ENCODE results near the gene KRTAP9-3.
"Not testable (repeated sequence)": the region's sequence is repeated elsewhere in the genome, so short reads cannot be mapped to it uniquely, and the experiment has no call there.

The KRTAP9-3 gene

GRCh38 chr17:41249637-41250240 lies 17.5 kb downstream of the KRTAP9-3 start, which contains the start of gene KRTAP9-4:
Gene KRTAP9-4, plus strand, starts transcription at chr17:41249687. Its CDS starts 34 bp downstream, at chr17:41249721.
- H3K36me3 ChIP-seq (ENCODE audit: control insufficient read depth in 1 of 2, insufficient read depth in 2 of 2, low read length in 2 of 2); H3K4me3 ChIP-seq (ENCODE audit: low read depth in 1 of 2, low read length in 2 of 2); H3K27ac ChIP-seq (ENCODE audit: low read depth, low read length); H3K9me3 ChIP-seq (ENCODE audit: control insufficient read depth in 1 of 2, low read length in 2 of 2); H3K27me3 ChIP-seq (ENCODE audit: control insufficient read depth in 1 of 2, insufficient read depth in 2 of 2, low read length in 2 of 2); H3K9ac ChIP-seq (ENCODE audit: low read depth in 1 of 2, low read length in 2 of 2); H3K4me1 ChIP-seq (ENCODE audit: control insufficient read depth in 1 of 2, insufficient read depth in 2 of 2, low read length in 2 of 2): not testable (repeated sequence)

GRCh38 chr17:41251261-41251660 lies 19.0 kb downstream of the KRTAP9-3 start:
- no peaks in the 10 kb centered on the region for H3K4me1 ChIP-seq (ENCODE audit: control insufficient read depth in 1 of 2, insufficient read depth in 2 of 2, low read length in 2 of 2)
- H3K9ac ChIP-seq (ENCODE audit: low read depth in 1 of 2, low read length in 2 of 2): no peak overlapping the region
- H3K9me3 ChIP-seq (ENCODE audit: control insufficient read depth in 1 of 2, low read length in 2 of 2): no peaks in the 10 kb centered on the region
- H3K27me3 ChIP-seq (ENCODE audit: control insufficient read depth in 1 of 2, insufficient read depth in 2 of 2, low read length in 2 of 2): peaks cover 0 to 8% of the 10 kb centered on the region in 2 donors
- no peak overlapping the region for H3K4me3 ChIP-seq (ENCODE audit: low read depth in 1 of 2, low read length in 2 of 2)
- no peak overlapping the region for H3K27ac ChIP-seq (ENCODE audit: low read depth, low read length)
- H3K36me3 ChIP-seq (ENCODE audit: control insufficient read depth in 1 of 2, insufficient read depth in 2 of 2, low read length in 2 of 2): no peaks in the 10 kb centered on the region

- Histone ChIP-seq H3K36me3 (ENCODE audit: control insufficient read depth in 1 of 2, insufficient read depth in 2 of 2, low read length in 2 of 2) (no peaks in the 10 kb centered on the region), H3K9me3 (ENCODE audit: control insufficient read depth in 1 of 2, low read length in 2 of 2) (no peaks in the 10 kb centered on the region), H3K27ac (ENCODE audit: low read depth, low read length) (no peak overlapping the region), H3K27me3 (ENCODE audit: control insufficient read depth in 1 of 2, insufficient read depth in 2 of 2, low read length in 2 of 2) (peaks cover 3 to 13% of the 10 kb centered on the region in 2 donors), H3K4me1 (ENCODE audit: control insufficient read depth in 1 of 2, insufficient read depth in 2 of 2, low read length in 2 of 2) (no peaks in the 10 kb centered on the region), H3K9ac (ENCODE audit: low read depth in 1 of 2, low read length in 2 of 2) (no peak overlapping the region), H3K4me3 (ENCODE audit: low read depth in 1 of 2, low read length in 2 of 2) (no peak overlapping the region)
Measured at GRCh38 chr17:41254861-41255260, 22.6 kb downstream of the KRTAP9-3 start.

- not testable (repeated sequence) for H3K27ac ChIP-seq (ENCODE audit: low read depth, low read length); H3K4me1 ChIP-seq (ENCODE audit: control insufficient read depth in 1 of 2, insufficient read depth in 2 of 2, low read length in 2 of 2); H3K4me3 ChIP-seq (ENCODE audit: low read depth in 1 of 2, low read length in 2 of 2); H3K36me3 ChIP-seq (ENCODE audit: control insufficient read depth in 1 of 2, insufficient read depth in 2 of 2, low read length in 2 of 2); H3K9ac ChIP-seq (ENCODE audit: low read depth in 1 of 2, low read length in 2 of 2); H3K9me3 ChIP-seq (ENCODE audit: control insufficient read depth in 1 of 2, low read length in 2 of 2)
- peaks cover 3 to 13% of the 10 kb centered on the region in 2 donors for H3K27me3 ChIP-seq (ENCODE audit: control insufficient read depth in 1 of 2, insufficient read depth in 2 of 2, low read length in 2 of 2)
Measured at GRCh38 chr17:41255381-41256290, 23.4 kb downstream of the KRTAP9-3 start, which contains the start of gene KRTAP9-9. Gene KRTAP9-9, plus strand, starts transcription at chr17:41255384.

- H3K36me3 ChIP-seq (ENCODE audit: control insufficient read depth in 1 of 2, insufficient read depth in 2 of 2, low read length in 2 of 2): no peaks in the 10 kb centered on the region
- peaks cover 3 to 9% of the 10 kb centered on the region in 2 donors for H3K27me3 ChIP-seq (ENCODE audit: control insufficient read depth in 1 of 2, insufficient read depth in 2 of 2, low read length in 2 of 2)
- no peaks in the 10 kb centered on the region for H3K4me1 ChIP-seq (ENCODE audit: control insufficient read depth in 1 of 2, insufficient read depth in 2 of 2, low read length in 2 of 2)
- no peaks in the 10 kb centered on the region for H3K9me3 ChIP-seq (ENCODE audit: control insufficient read depth in 1 of 2, low read length in 2 of 2)
- H3K4me3 ChIP-seq (ENCODE audit: low read depth in 1 of 2, low read length in 2 of 2): no peak overlapping the region
- no peak overlapping the region for H3K27ac ChIP-seq (ENCODE audit: low read depth, low read length)
- H3K9ac ChIP-seq (ENCODE audit: low read depth in 1 of 2, low read length in 2 of 2): no peak overlapping the region
Measured at GRCh38 chr17:41256291-41256685, 24.0 kb downstream of the KRTAP9-3 start.

GRCh38 chr17:41258406-41258805 lies 26.2 kb downstream of the KRTAP9-3 start:
- Histone ChIP-seq H3K36me3 (ENCODE audit: control insufficient read depth in 1 of 2, insufficient read depth in 2 of 2, low read length in 2 of 2) (no peaks in the 10 kb centered on the region), H3K27me3 (ENCODE audit: control insufficient read depth in 1 of 2, insufficient read depth in 2 of 2, low read length in 2 of 2) (peaks cover 6% of the 10 kb centered on the region in 2 donors), H3K27ac (ENCODE audit: low read depth, low read length) (no peak overlapping the region), H3K9ac (ENCODE audit: low read depth in 1 of 2, low read length in 2 of 2) (no peak overlapping the region), H3K4me1 (ENCODE audit: control insufficient read depth in 1 of 2, insufficient read depth in 2 of 2, low read length in 2 of 2) (no peaks in the 10 kb centered on the region), H3K4me3 (ENCODE audit: low read depth in 1 of 2, low read length in 2 of 2) (no peak overlapping the region), H3K9me3 (ENCODE audit: control insufficient read depth in 1 of 2, low read length in 2 of 2) (no peaks in the 10 kb centered on the region)

- Histone ChIP-seq H3K9ac (ENCODE audit: low read depth in 1 of 2, low read length in 2 of 2) (no peak overlapping the region), H3K4me3 (ENCODE audit: low read depth in 1 of 2, low read length in 2 of 2) (no peak overlapping the region), H3K27me3 (ENCODE audit: control insufficient read depth in 1 of 2, insufficient read depth in 2 of 2, low read length in 2 of 2) (peaks cover 9 to 10% of the 10 kb centered on the region in 2 donors), H3K36me3 (ENCODE audit: control insufficient read depth in 1 of 2, insufficient read depth in 2 of 2, low read length in 2 of 2) (no peaks in the 10 kb centered on the region), H3K9me3 (ENCODE audit: control insufficient read depth in 1 of 2, low read length in 2 of 2) (no peaks in the 10 kb centered on the region), H3K4me1 (ENCODE audit: control insufficient read depth in 1 of 2, insufficient read depth in 2 of 2, low read length in 2 of 2) (no peaks in the 10 kb centered on the region), H3K27ac (ENCODE audit: low read depth, low read length) (no peak overlapping the region)
Measured at GRCh38 chr17:41263212-41263611, 31.0 kb downstream of the KRTAP9-3 start.

- Histone ChIP-seq H3K27me3 (ENCODE audit: control insufficient read depth in 1 of 2, insufficient read depth in 2 of 2, low read length in 2 of 2) (peaks cover 4 to 9% of the 10 kb centered on the region in 2 donors), H3K4me1 (ENCODE audit: control insufficient read depth in 1 of 2, insufficient read depth in 2 of 2, low read length in 2 of 2) (no peaks in the 10 kb centered on the region), H3K4me3 (ENCODE audit: low read depth in 1 of 2, low read length in 2 of 2) (no peak overlapping the region), H3K27ac (ENCODE audit: low read depth, low read length) (no peak overlapping the region), H3K36me3 (ENCODE audit: control insufficient read depth in 1 of 2, insufficient read depth in 2 of 2, low read length in 2 of 2) (no peaks in the 10 kb centered on the region), H3K9ac (ENCODE audit: low read depth in 1 of 2, low read length in 2 of 2) (no peak overlapping the region), H3K9me3 (ENCODE audit: control insufficient read depth in 1 of 2, low read length in 2 of 2) (no peaks in the 10 kb centered on the region)
Measured at GRCh38 chr17:41264599-41264998, 32.4 kb downstream of the KRTAP9-3 start.

- peaks cover 4 to 9% of the 10 kb centered on the region in 2 donors for H3K27me3 ChIP-seq (ENCODE audit: control insufficient read depth in 1 of 2, insufficient read depth in 2 of 2, low read length in 2 of 2)
- H3K9me3 ChIP-seq (ENCODE audit: control insufficient read depth in 1 of 2, low read length in 2 of 2): no peaks in the 10 kb centered on the region
- H3K36me3 ChIP-seq (ENCODE audit: control insufficient read depth in 1 of 2, insufficient read depth in 2 of 2, low read length in 2 of 2): no peaks in the 10 kb centered on the region
- H3K27ac ChIP-seq (ENCODE audit: low read depth, low read length): no peak within 1 kb of the TSS
- H3K4me3 ChIP-seq (ENCODE audit: low read depth in 1 of 2, low read length in 2 of 2): no peak within 1 kb of the TSS
- no peak within 1 kb of the TSS for H3K9ac ChIP-seq (ENCODE audit: low read depth in 1 of 2, low read length in 2 of 2)
- H3K4me1 ChIP-seq (ENCODE audit: control insufficient read depth in 1 of 2, insufficient read depth in 2 of 2, low read length in 2 of 2): no peaks in the 10 kb centered on the region
Measured at GRCh38 chr17:41265078-41265477, 32.8 kb downstream of the KRTAP9-3 start, which contains the start of gene KRTAP9-6. Gene KRTAP9-6, plus strand, starts transcription at chr17:41265378. Its CDS starts 0 bp downstream, at chr17:41265378.

- no peak overlapping the region for H3K27ac ChIP-seq (ENCODE audit: low read depth, low read length)
- H3K27me3 ChIP-seq (ENCODE audit: control insufficient read depth in 1 of 2, insufficient read depth in 2 of 2, low read length in 2 of 2): peaks cover 4 to 9% of the 10 kb centered on the region in 2 donors
- no peaks in the 10 kb centered on the region for H3K9me3 ChIP-seq (ENCODE audit: control insufficient read depth in 1 of 2, low read length in 2 of 2)
- H3K36me3 ChIP-seq (ENCODE audit: control insufficient read depth in 1 of 2, insufficient read depth in 2 of 2, low read length in 2 of 2): no peaks in the 10 kb centered on the region
- no peaks in the 10 kb centered on the region for H3K4me1 ChIP-seq (ENCODE audit: control insufficient read depth in 1 of 2, insufficient read depth in 2 of 2, low read length in 2 of 2)
- no peak overlapping the region for H3K9ac ChIP-seq (ENCODE audit: low read depth in 1 of 2, low read length in 2 of 2)
- H3K4me3 ChIP-seq (ENCODE audit: low read depth in 1 of 2, low read length in 2 of 2): no peak overlapping the region
Measured at GRCh38 chr17:41267711-41268110, 35.5 kb downstream of the KRTAP9-3 start.
